ENCODE data around the gene TCF4.

TCF4 gene

DNA sequence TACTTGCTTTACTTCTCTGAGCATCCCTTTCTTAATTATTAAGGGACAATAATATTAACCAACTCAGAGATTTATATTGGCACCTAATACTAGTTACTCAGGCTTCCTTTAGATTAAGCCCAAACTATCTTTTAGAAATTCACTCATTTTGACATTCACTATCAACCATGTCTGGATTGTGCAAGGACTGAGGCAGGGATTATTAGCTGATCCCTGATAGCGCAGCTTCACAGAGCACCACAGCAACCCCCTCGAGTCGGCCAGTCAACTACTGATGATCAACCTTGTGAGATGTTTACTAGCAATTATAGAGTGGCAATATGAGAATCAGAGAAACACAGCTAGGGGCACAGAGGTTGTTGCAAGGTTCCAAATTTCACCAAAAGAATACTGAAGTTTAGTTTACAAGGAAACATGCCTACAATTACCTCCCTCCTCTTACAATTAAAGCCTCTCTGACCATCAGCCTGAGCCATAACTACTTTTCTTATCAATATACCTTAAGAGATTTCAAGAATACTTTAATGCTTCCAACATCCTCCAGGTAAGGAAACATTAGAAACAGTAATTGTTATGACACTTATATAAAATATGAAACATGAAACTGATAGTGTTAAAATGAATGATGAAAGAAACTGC is 191.6 kb downstream of the TCF4 start:
- DNase-seq (ENCODE audit: low spot score), result no peak
- H3K4me3 ChIP-seq, result no peak overlapping the region
- peak overlapping the region; percentile 1 to 44 for H3K27ac ChIP-seq
- TF ChIP-seq, protein P1, sequence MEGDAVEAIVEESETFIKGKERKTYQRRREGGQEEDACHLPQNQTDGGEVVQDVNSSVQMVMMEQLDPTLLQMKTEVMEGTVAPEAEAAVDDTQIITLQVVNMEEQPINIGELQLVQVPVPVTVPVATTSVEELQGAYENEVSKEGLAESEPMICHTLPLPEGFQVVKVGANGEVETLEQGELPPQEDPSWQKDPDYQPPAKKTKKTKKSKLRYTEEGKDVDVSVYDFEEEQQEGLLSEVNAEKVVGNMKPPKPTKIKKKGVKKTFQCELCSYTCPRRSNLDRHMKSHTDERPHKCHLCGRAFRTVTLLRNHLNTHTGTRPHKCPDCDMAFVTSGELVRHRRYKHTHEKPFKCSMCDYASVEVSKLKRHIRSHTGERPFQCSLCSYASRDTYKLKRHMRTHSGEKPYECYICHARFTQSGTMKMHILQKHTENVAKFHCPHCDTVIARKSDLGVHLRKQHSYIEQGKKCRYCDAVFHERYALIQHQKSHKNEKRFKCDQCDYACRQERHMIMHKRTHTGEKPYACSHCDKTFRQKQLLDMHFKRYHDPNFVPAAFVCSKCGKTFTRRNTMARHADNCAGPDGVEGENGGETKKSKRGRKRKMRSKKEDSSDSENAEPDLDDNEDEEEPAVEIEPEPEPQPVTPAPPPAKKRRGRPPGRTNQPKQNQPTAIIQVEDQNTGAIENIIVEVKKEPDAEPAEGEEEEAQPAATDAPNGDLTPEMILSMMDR (IDR thresholded peaks at IDR 0.05), result no peak

DNA sequence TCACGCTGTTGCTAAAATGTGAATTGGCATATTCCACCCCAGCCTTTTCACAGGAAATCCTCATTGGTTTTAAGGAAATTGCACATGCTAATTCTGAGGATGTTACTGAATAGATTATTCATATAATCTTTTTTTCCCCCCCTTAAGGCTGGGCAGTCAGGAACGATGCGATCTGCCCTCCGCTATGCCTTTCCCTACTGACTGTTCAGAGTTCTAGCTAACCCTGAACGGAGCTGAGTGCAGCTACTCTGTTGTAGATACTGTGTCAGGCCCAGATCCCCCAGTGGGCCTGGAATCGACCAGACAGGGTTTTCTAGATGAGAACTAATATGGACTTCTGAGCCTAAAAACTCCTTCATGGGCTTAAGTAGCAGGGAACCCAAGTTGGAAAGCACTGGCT is 192.2 kb downstream of the TCF4 start:
- Histone ChIP-seq H3K27ac (peak overlapping the region; percentile 1 to 44), H3K4me3 (no peak overlapping the region)
- DNase-seq (ENCODE audit: low spot score), result no peak
- TF ChIP-seq, protein P1 (IDR thresholded peaks at IDR 0.05), result no peak

DNA sequence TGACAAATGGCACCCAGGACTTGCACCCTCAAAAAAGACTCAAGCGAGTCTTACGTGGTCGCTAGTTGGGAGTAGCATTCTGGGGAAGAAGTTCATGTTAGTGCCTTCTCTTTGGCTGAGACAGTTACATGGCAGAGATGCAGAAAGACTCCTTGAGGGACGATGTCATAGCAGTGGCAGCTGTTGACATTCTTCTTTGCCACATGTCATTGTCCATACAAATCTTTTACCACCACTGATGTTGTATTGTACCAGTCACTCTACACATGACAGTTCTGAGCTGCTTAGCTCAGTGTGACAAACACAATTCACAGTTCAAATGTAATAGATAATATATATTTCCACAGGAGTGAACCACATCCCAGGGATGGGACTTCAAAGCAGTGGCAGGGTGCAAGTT is 197.1 kb downstream of the TCF4 start:
- H3K27ac ChIP-seq, result no peak overlapping the region

DNA sequence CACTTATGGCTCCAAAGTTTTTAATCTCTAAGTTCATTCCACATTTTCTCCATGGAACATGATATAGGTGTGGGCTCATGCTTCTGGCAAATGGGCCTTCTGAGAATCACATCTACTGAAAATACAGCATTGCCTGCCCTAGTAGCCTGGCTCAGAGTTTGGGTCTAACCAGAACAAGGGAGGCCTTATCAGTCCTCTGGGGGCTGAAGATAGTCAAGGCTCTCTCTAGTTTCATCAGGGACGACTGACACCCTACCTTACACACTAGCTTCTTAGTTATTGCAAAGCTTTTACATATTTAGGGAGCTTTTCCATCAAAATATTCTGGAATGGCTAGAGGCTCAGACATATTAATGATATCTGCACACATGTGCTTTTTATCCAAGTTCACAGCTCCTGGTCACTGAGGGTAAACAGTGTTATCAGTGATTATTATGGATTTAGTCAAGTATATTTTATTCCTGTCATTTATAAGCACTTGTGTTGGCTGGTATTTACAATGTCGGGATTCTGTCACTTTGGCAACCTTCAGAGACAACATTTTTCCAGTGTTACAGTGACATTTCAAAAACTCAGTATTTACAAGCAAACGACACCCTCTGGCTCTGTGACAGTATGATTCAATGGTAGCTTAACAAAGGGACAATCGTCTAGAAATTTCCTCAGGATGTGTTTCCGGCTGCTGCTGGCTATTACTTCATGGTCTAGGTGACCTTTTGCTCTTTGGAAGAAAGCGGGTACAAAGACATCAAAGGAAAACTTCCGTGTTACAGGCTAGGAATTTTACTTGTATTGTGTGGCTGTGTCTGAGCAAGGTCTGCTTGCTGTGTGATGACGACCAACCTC is 200.6 kb downstream of the TCF4 start:
- TF ChIP-seq, protein P1 (IDR thresholded peaks at IDR 0.05), result no peak
- Histone ChIP-seq H3K27ac (peak overlapping the region in 1 of 2 donors; percentile 20), H3K4me3 (no peak overlapping the region)
- no peak for DNase-seq (ENCODE audit: low spot score)

More for the DNA sequence above, 197.1 kb downstream of the TCF4 start:
- TF ChIP-seq, protein P1 (IDR thresholded peaks at IDR 0.05), result no peak
- H3K4me3 ChIP-seq, result no peak overlapping the region
- DNase-seq (ENCODE audit: low spot score), result no peak

DNA sequence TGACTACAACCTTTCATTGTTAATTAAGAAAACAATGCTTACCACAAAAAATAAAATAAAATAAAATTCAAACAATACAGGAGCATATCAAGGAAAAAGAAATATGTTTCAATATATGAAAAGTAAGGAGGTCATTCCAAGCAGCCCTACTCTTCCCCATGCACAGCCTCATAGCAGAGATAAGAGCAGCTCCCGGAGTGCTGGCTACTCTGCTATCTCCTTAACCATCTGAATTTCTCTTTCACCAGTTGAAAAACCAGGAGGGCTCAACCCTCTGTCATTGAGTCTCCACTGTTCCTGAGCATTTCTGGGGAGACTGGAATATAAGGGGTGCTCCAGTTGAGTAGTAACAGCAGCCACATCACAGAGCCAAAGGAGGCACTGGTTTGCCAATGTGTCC is 201.4 kb downstream of the TCF4 start:
- no peak overlapping the region for H3K4me3 ChIP-seq
- DNase-seq (ENCODE audit: low spot score), result no peak
- TF ChIP-seq, protein P1 (IDR thresholded peaks at IDR 0.05), result no peak
- peak overlapping the region in 1 of 2 donors; percentile 20 for H3K27ac ChIP-seq

DNA sequence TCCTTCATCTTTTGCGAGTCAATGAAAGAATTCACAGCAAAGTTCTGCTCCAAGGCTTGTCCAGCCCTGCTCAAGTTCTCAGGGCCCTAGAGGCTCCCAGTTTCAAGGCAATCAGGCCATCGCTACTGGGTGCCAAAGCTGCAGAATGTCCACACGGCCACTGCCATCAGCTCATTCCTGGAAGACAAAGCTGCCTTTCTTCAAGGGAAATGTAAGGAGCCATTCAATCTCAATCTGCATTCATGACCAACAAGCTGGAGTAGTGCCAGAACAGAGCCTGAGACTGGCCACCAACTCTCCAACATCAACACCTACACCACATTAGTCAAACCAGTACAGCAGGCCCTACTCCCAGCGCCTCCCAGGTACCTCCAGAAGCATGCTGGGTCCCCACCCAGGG is 202.2 kb downstream of the TCF4 start:
- Histone ChIP-seq H3K27ac (peak overlapping the region in 1 of 2 donors; percentile 3), H3K4me3 (no peak overlapping the region)
- TF ChIP-seq, protein P1 (IDR thresholded peaks at IDR 0.05), result no peak

More for the DNA sequence above, 202.2 kb downstream of the TCF4 start:
- DNase-seq (ENCODE audit: low spot score), result no peak

Measured in coronary artery (tissue), 2 donors.